GM19397 (cell line): Measurements from ENCODE around the gene CHI3L1.

Experiments used
- ATAC-seq: cut with Tn5 transposase; IDR thresholded peaks from one replicate; pipeline ENCODE4 v1.9.1; 2021; ENCODE audit warnings: mild to moderate bottlenecking, moderate library complexity; ENCODE audit not compliant: unreplicated experiment

The CHI3L1 gene

GRCh38 chr1:203137324-203137723, 49.2 kb downstream of the CHI3L1 start:
- ATAC-seq: no peak

- no peak for ATAC-seq
These were observed 50.0 kb downstream of the CHI3L1 start for GRCh38 chr1:203136409-203137042.

GRCh38 chr1:203135636-203136305, 50.7 kb downstream of the CHI3L1 start:
- no peak for ATAC-seq

- ATAC-seq: no peak
These were observed 52.4 kb downstream of the CHI3L1 start for GRCh38 chr1:203133970-203134725.

GRCh38 chr1:203131548-203132200, 54.8 kb downstream of the CHI3L1 start:
- ATAC-seq: no peak

GRCh38 chr1:203130358-203130985, 56.0 kb downstream of the CHI3L1 start:
- no peak for ATAC-seq

GRCh38 chr1:203129501-203130231, 56.8 kb downstream of the CHI3L1 start:
- ATAC-seq: no peak
